ENCODE data around the gene BHLHE40.

The BHLHE40 gene

GRCh38 chr3:5017925-5018531 lies 38.8 kb downstream of the BHLHE40 start:
- H3K36me3 ChIP-seq (ENCODE audit: control insufficient read depth, insufficient read depth, low read length), result no peaks in the 10 kb centered on the region
- H3K27me3 ChIP-seq (replicated peaks; ENCODE audit: control insufficient read depth, insufficient read depth, low read length, poor library complexity, severe bottlenecking), result no peaks in the 10 kb centered on the region
- H3K4me3 ChIP-seq (ENCODE audit: insufficient read depth, low read depth, low read length, poor library complexity, severe bottlenecking), result no peak overlapping the region
- H3K9me3 ChIP-seq (ENCODE audit: control insufficient read depth, low read length), result no peaks in the 10 kb centered on the region
- H3K4me1 ChIP-seq (ENCODE audit: control insufficient read depth, insufficient read depth, low read length, poor library complexity, severe bottlenecking), result peaks cover 47% of the 10 kb centered on the region
- DNase-seq, result no peak
- H3K27ac ChIP-seq (ENCODE audit: insufficient read depth, low read length, poor library complexity, severe bottlenecking), result peak overlapping the region; percentile 47

GRCh38 chr3:5019411-5020241 lies 40.4 kb downstream of the BHLHE40 start:
- peak; percentile 60 to 79 (median 61) for DNase-seq
- no peak overlapping the region for H3K4me3 ChIP-seq (ENCODE audit: insufficient read depth, low read depth, low read length, poor library complexity, severe bottlenecking)
- H3K36me3 ChIP-seq (ENCODE audit: control insufficient read depth, insufficient read depth, low read length), result no peaks in the 10 kb centered on the region
- H3K9me3 ChIP-seq (ENCODE audit: control insufficient read depth, low read length), result no peaks in the 10 kb centered on the region
- peak overlapping the region; percentile 47 for H3K27ac ChIP-seq (ENCODE audit: insufficient read depth, low read length, poor library complexity, severe bottlenecking)
- no peaks in the 10 kb centered on the region for H3K27me3 ChIP-seq (replicated peaks; ENCODE audit: control insufficient read depth, insufficient read depth, low read length, poor library complexity, severe bottlenecking)
- peaks cover 47% of the 10 kb centered on the region for H3K4me1 ChIP-seq (ENCODE audit: control insufficient read depth, insufficient read depth, low read length, poor library complexity, severe bottlenecking)

GRCh38 chr3:5020242-5020722 lies 41.0 kb downstream of the BHLHE40 start:
- DNase-seq, result no peak
- peak overlapping the region; percentile 47 for H3K27ac ChIP-seq (ENCODE audit: insufficient read depth, low read length, poor library complexity, severe bottlenecking)
- H3K4me1 ChIP-seq (ENCODE audit: control insufficient read depth, insufficient read depth, low read length, poor library complexity, severe bottlenecking), result peaks cover 47% of the 10 kb centered on the region
- H3K27me3 ChIP-seq (replicated peaks; ENCODE audit: control insufficient read depth, insufficient read depth, low read length, poor library complexity, severe bottlenecking), result no peaks in the 10 kb centered on the region
- H3K9me3 ChIP-seq (ENCODE audit: control insufficient read depth, low read length), result no peaks in the 10 kb centered on the region
- H3K36me3 ChIP-seq (ENCODE audit: control insufficient read depth, insufficient read depth, low read length), result no peaks in the 10 kb centered on the region
- no peak overlapping the region for H3K4me3 ChIP-seq (ENCODE audit: insufficient read depth, low read depth, low read length, poor library complexity, severe bottlenecking)

- H3K36me3 ChIP-seq (ENCODE audit: control insufficient read depth, insufficient read depth, low read length), result no peaks in the 10 kb centered on the region
- H3K4me3 ChIP-seq (ENCODE audit: insufficient read depth, low read depth, low read length, poor library complexity, severe bottlenecking), result no peak overlapping the region
- no peak for DNase-seq
- no peaks in the 10 kb centered on the region for H3K27me3 ChIP-seq (replicated peaks; ENCODE audit: control insufficient read depth, insufficient read depth, low read length, poor library complexity, severe bottlenecking)
- peak overlapping the region; percentile 2 for H3K27ac ChIP-seq (ENCODE audit: insufficient read depth, low read length, poor library complexity, severe bottlenecking)
- peaks cover 45% of the 10 kb centered on the region for H3K4me1 ChIP-seq (ENCODE audit: control insufficient read depth, insufficient read depth, low read length, poor library complexity, severe bottlenecking)
- H3K9me3 ChIP-seq (ENCODE audit: control insufficient read depth, low read length), result no peaks in the 10 kb centered on the region
Observed at GRCh38 chr3:5021116-5022092, 42.2 kb downstream of the BHLHE40 start.

- Histone ChIP-seq H3K4me1 (ENCODE audit: control insufficient read depth, insufficient read depth, low read length, poor library complexity, severe bottlenecking) (peaks cover 42% of the 10 kb centered on the region), H3K4me3 (ENCODE audit: insufficient read depth, low read depth, low read length, poor library complexity, severe bottlenecking) (no peak overlapping the region), H3K27me3 (replicated peaks; ENCODE audit: control insufficient read depth, insufficient read depth, low read length, poor library complexity, severe bottlenecking) (no peaks in the 10 kb centered on the region), H3K27ac (ENCODE audit: insufficient read depth, low read length, poor library complexity, severe bottlenecking) (peak overlapping the region; percentile 2), H3K9me3 (ENCODE audit: control insufficient read depth, low read length) (no peaks in the 10 kb centered on the region), H3K36me3 (ENCODE audit: control insufficient read depth, insufficient read depth, low read length) (no peaks in the 10 kb centered on the region)
- DNase-seq, result no peak
Observed at GRCh38 chr3:5022187-5022965, 43.1 kb downstream of the BHLHE40 start.

- Histone ChIP-seq H3K4me3 (ENCODE audit: insufficient read depth, low read depth, low read length, poor library complexity, severe bottlenecking) (no peak overlapping the region), H3K9me3 (ENCODE audit: control insufficient read depth, low read length) (no peaks in the 10 kb centered on the region), H3K36me3 (ENCODE audit: control insufficient read depth, insufficient read depth, low read length) (no peaks in the 10 kb centered on the region), H3K4me1 (ENCODE audit: control insufficient read depth, insufficient read depth, low read length, poor library complexity, severe bottlenecking) (peaks cover 34% of the 10 kb centered on the region), H3K27me3 (replicated peaks; ENCODE audit: control insufficient read depth, insufficient read depth, low read length, poor library complexity, severe bottlenecking) (no peaks in the 10 kb centered on the region), H3K27ac (ENCODE audit: insufficient read depth, low read length, poor library complexity, severe bottlenecking) (no peak overlapping the region)
- no peak for DNase-seq
Observed at GRCh38 chr3:5022966-5023776, 43.9 kb downstream of the BHLHE40 start.

GRCh38 chr3:5023777-5024346 lies 44.6 kb downstream of the BHLHE40 start:
- H3K27ac ChIP-seq (ENCODE audit: insufficient read depth, low read length, poor library complexity, severe bottlenecking), result no peak overlapping the region
- H3K9me3 ChIP-seq (ENCODE audit: control insufficient read depth, low read length), result no peaks in the 10 kb centered on the region
- DNase-seq, result no peak

GRCh38 chr3:5026046-5026362 lies 46.8 kb downstream of the BHLHE40 start:
- Histone ChIP-seq H3K9me3 (ENCODE audit: control insufficient read depth, low read length) (no peaks in the 10 kb centered on the region), H3K27me3 (replicated peaks; ENCODE audit: control insufficient read depth, insufficient read depth, low read length, poor library complexity, severe bottlenecking) (no peaks in the 10 kb centered on the region), H3K4me1 (ENCODE audit: control insufficient read depth, insufficient read depth, low read length, poor library complexity, severe bottlenecking) (peaks cover 10% of the 10 kb centered on the region), H3K36me3 (ENCODE audit: control insufficient read depth, insufficient read depth, low read length) (no peaks in the 10 kb centered on the region), H3K4me3 (ENCODE audit: insufficient read depth, low read depth, low read length, poor library complexity, severe bottlenecking) (no peak overlapping the region), H3K27ac (ENCODE audit: insufficient read depth, low read length, poor library complexity, severe bottlenecking) (peak overlapping the region; percentile 67)
- DNase-seq, result no peak

More at GRCh38 chr3:5023777-5024346, 44.6 kb downstream of the BHLHE40 start:
- no peaks in the 10 kb centered on the region for H3K27me3 ChIP-seq (replicated peaks; ENCODE audit: control insufficient read depth, insufficient read depth, low read length, poor library complexity, severe bottlenecking)
- no peaks in the 10 kb centered on the region for H3K36me3 ChIP-seq (ENCODE audit: control insufficient read depth, insufficient read depth, low read length)
- H3K4me3 ChIP-seq (ENCODE audit: insufficient read depth, low read depth, low read length, poor library complexity, severe bottlenecking), result no peak overlapping the region
- peaks cover 27% of the 10 kb centered on the region for H3K4me1 ChIP-seq (ENCODE audit: control insufficient read depth, insufficient read depth, low read length, poor library complexity, severe bottlenecking)

Data from effector memory CD4-positive, alpha-beta T cell (primary cell).